H54 (cell line): Measurements from ENCODE around the gene COL23A1.

Source experiments
- DNase-seq: peaks from one replicate; pipeline ENCODE4 v3.0.0; 2011; ENCODE audit warnings: low spot score, mixed read lengths; ENCODE audit not compliant: insufficient read length
- FAIRE-seq: peaks from 3 replicates; lab custom pipeline; 2011; peaks lifted over from hg19 to GRCh38; lab: Jason Lieb, UNC
- POLR2A ChIP-seq: IDR thresholded peaks from 2 replicates; pipeline ENCODE4 v1.6.1; 2011; ENCODE audit warnings: low read depth, mild to moderate bottlenecking, low read length

COL23A1 gene

GRCh38 chr5:178537467-178538371 lies 52.5 kb downstream of the COL23A1 start:
- FAIRE-seq (no peak), DNase-seq (no peak)
- no peak for TF ChIP-seq POLR2A

DNA sequence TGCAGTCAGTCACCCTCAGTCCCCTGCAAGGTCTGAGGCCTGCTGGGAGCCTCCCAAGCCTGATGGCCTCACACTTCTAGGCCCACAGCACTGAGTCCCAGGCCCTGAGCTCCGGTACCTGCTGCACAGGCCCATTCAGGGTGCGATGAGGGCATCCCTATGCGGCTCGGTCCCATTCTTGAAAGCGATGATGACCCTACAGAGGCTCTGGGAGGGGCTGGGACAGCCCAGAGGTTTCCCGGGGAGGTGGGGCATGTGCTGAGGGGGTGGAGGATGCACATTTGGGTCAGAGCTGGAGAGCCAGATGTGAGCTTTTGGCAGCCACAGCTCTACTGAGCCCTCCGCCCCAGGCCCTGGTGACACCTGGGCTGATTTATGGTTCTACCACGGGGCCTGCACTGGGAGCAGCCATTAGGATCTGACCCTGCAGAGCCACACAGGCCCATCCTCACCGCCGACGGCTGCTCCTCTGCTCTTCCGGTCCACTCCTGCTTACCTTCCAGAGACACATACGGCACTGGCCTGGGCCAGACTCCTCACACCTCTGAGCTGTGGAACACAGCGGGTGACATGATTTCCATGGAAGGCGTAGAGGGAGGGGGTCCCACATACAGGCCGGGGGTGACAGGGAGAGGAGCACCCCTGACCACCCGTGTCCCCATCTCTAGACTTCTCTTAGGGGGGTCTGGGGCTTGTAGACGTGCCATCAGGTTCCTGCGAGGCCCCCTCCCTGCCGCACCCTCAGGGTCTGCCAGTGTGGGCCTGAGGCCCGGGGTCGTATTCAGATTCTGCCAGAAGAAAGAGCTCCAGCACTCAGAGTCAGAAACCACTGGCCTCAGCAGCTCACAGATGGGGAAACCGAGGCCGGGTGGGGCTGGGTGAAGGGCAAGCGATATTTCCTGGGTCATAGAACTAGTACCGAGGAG lies 53.4 kb downstream of the COL23A1 start:
- no peak for TF ChIP-seq POLR2A
- DNase-seq (no peak), FAIRE-seq (no peak)

DNA sequence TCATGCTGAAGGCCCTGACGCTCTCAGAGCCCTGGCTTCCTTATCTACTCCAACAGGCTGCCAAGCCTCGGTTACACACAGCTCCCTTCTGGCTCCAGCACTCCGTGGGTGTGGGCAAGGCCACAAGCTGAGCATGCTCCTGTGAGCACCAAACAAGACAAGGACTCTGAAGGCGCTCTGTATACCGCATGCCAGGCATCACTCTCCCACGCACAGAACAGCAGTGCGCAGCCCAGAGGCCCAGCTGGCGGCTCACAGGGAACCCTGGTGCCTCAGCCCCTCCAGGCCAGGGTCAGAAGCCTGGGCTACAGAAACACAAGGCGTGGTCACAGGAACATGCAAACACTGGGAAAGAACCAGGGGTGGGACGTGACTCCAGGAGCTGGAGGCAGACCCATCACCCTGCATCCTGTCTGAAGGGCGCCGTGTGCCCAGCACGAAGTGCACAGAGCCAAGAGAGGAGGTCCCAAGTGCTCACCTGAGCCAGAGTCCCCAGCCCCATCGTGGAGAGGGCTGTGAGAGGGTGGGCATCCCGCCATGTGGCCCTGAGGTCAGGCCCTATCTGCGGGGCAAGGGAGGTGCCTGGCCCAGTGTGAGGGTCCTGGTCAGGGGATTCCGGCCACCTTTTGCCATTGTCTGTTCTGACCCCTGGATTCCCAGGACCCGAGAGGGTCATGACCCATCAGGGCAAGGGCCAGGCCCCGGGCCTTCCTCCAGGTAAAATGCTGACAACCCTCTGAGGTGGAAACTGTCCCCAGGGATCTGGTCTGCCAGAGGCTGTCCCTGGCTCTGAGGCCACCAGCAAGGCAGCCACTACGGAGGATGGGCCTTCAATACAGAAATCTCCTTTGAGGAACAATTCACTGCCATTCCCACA lies 54.7 kb downstream of the COL23A1 start:
- FAIRE-seq (no peak), DNase-seq (no peak)
- TF ChIP-seq POLR2A: no peak

- no peak for TF ChIP-seq POLR2A
- FAIRE-seq (no peak), DNase-seq (no peak)
Observed at GRCh38 chr5:178533136-178533535, 57.1 kb downstream of the COL23A1 start.

GRCh38 chr5:178532666-178533065 lies 57.5 kb downstream of the COL23A1 start:
- DNase-seq (no peak), FAIRE-seq (no peak)
- TF ChIP-seq POLR2A: no peak

DNA sequence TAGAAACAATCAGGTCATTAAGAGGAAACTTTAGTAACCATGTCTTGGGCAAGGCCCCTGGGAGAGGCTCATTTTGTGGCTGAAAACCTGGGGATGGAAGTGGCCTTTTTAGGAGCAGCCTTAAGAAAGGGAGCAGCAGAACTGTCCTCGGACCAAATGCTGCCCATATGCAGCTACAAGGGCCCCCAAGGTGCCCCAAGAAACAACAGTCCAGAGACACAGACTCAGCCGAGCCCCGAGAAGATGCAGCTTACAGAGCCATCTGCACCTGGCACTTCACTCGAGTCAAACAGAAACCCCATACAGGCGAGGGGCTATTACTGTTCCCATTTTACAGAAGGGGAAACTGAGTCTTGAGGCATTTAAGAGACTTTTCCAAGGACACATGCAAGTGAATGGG lies 58.0 kb downstream of the COL23A1 start:
- TF ChIP-seq POLR2A: no peak
- FAIRE-seq (no peak), DNase-seq (no peak)

- FAIRE-seq (no peak), DNase-seq (no peak)
- no peak for TF ChIP-seq POLR2A
Observed at GRCh38 chr5:178531786-178532185, 58.4 kb downstream of the COL23A1 start.

DNA sequence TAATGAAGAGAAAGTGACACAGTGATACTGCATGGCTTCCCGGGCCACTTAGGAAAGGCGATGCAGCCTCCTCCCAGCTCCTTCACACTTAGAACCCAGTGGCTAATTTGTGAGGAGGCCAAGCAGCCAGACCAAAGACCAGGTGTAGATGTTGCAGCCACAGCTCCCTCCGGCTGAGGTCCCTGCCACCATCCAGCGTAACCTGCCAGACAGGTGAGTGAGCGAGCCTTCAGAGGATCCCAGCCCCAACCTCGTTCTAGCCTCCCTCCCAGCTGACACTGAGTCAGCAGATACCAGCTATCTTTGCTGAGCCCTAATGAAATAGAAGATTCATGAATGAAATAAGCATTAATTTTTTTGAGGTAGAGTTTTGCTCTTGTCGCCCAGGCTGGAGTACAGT lies 59.7 kb downstream of the COL23A1 start:
- DNase-seq: no peak
- no peak for FAIRE-seq
- TF ChIP-seq POLR2A: no peak

DNA sequence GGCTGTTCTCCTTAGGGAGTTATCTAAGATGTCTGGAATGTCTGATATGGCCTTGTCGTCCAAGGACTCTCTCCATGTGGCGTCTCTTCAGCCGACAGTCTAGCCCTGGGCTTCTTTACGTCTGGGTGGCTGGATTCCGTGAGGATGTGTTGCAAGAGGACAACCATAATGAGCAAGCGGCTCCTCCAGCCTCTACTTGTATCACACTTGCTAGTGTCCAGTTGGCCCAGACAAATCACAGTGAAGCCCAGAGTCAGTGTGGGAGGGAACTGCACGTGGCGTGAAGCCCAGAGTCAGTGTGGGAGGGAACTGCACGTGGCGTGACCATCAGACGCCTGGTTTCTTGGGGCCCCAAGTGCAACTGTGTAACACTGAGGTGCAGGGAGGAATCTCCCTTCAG lies 61.1 kb downstream of the COL23A1 start:
- no peak for DNase-seq
- no peak for TF ChIP-seq POLR2A
- FAIRE-seq: no peak

- FAIRE-seq (no peak), DNase-seq (no peak)
- no peak for TF ChIP-seq POLR2A
Observed at GRCh38 chr5:178527458-178528307, 62.5 kb downstream of the COL23A1 start.

DNA sequence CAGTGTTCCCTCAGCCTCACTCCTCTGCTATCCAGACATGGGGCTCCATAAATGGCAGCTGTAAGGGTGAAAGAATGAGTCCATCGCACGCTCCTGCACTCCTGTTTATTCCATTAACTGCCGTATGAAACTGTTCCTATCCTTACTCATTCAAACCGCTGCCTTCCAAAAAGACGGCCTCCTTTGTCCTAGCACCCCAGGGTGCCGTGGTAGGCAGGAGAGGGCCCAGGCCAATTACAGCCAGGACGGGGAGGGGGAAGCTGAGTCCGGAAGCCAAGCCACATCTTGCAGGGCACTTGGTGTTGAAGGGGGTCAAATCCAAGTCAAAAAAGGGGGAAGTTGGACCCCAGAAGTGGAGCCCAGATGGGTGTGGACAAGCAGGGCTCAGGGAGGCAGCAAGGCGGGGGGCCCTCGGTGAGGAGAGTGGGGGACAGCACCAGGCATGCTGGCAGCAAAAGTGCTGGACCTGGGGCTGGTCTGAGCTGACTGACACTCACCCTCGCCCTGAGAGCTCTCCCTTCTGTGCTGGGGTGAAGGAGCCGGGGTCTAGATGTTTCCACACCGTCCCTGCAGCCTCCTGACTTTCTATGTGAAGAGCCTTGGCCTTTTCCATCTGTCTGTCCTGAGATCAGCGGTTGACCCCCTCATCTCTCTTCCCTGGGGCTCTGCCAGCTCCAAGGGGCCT lies 63.3 kb downstream of the COL23A1 start:
- TF ChIP-seq POLR2A: no peak
- FAIRE-seq (no peak), DNase-seq (peak; percentile 16)

- FAIRE-seq (no peak), DNase-seq (peak; percentile 30)
- TF ChIP-seq POLR2A: no peak
Observed at GRCh38 chr5:178525906-178526732, 64.1 kb downstream of the COL23A1 start.
